Hepatocyte (in vitro differentiated cells): Measurements from ENCODE around the gene ZFP36L2.

ENCODE experiments used
- EZH2 ChIP-seq: fragments of 200-600 bp; sonication (generic); IDR thresholded peaks from 2 replicates; pipeline ENCODE4 v1.6.1; 2016; ENCODE audit warnings: antibody characterized with exemption, mild to moderate bottlenecking, borderline replicate concordance
- EZH2phosphoT487 ChIP-seq: fragments of 200-600 bp; sonication (generic); IDR thresholded peaks from one replicate; pipeline ENCODE4 v1.6.1; 2018; ENCODE audit warnings: antibody characterized with exemption, mild to moderate bottlenecking, low read depth, moderate library complexity; ENCODE audit not compliant: unreplicated experiment, severe bottlenecking
- TF ChIP-seq, protein P1 (sequence below): fragments of 200-600 bp; sonication (generic); IDR thresholded peaks from 2 replicates; pipeline ENCODE4 v1.5.1; 2016; ENCODE audit warnings: antibody characterized with exemption, mild to moderate bottlenecking; ENCODE audit not compliant: poor library complexity

DNA sequence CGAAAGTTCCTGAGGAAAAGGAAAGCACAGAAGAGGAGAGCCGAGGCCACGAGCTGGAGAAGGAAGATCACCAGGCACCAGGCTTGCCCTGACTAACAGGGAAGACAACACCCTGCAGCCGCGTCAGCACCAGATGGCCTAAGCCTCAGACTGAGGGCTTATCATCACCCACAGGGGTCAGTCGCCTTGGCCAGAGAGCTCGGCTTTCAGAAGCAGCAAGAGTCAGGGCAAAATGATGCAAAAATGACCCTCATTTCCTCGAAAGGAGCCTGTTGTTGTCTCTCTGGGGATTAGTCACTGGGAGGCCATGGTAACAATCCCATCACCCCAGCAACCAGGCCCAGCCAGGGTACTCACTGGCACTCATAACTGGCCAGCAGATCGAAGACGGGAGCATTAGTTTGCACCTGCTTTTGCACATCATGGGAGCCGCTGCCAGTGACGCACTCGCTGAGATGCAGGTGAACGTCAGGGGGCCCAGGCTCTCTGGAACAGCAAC, 42.7 kb upstream of the ZFP36L2 start:
- TF ChIP-seq, protein P1, sequence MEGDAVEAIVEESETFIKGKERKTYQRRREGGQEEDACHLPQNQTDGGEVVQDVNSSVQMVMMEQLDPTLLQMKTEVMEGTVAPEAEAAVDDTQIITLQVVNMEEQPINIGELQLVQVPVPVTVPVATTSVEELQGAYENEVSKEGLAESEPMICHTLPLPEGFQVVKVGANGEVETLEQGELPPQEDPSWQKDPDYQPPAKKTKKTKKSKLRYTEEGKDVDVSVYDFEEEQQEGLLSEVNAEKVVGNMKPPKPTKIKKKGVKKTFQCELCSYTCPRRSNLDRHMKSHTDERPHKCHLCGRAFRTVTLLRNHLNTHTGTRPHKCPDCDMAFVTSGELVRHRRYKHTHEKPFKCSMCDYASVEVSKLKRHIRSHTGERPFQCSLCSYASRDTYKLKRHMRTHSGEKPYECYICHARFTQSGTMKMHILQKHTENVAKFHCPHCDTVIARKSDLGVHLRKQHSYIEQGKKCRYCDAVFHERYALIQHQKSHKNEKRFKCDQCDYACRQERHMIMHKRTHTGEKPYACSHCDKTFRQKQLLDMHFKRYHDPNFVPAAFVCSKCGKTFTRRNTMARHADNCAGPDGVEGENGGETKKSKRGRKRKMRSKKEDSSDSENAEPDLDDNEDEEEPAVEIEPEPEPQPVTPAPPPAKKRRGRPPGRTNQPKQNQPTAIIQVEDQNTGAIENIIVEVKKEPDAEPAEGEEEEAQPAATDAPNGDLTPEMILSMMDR: no peak
- TF ChIP-seq EZH2: no peak
- TF ChIP-seq EZH2phosphoT487: no peak
